NCI-H1092 (cell line): ENCODE data around the gene LIMS1.
"Not testable (repeated sequence)": the region's sequence is repeated elsewhere in the genome, so short reads cannot be mapped to it uniquely, and the experiment has no call there.

Source experiments
- DNase-seq: peaks from one replicate; lab custom pipeline; 2025; lab: John Stamatoyannopoulos, UW

LIMS1 gene

DNA sequence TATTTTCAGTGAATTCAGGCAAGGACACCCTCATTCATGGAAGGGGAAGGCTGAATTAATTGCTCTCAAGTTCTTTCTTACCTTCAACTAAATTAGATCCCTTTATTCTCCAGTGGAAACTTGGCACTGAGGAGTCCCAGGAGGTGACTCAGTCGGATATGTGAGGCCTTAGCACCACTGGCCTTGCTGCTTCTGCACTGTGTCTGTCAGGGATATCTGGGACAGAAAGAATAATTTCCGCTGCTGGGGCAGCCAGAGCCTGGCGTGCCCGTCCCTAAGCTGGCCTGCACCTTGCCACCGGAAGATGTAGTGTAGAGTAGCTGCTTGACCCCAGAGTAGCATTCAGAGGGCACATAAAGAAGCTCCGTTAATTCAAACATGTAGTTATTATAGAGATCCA, 53.4 kb downstream of the LIMS1 start:
- DNase-seq, result no peak

DNA sequence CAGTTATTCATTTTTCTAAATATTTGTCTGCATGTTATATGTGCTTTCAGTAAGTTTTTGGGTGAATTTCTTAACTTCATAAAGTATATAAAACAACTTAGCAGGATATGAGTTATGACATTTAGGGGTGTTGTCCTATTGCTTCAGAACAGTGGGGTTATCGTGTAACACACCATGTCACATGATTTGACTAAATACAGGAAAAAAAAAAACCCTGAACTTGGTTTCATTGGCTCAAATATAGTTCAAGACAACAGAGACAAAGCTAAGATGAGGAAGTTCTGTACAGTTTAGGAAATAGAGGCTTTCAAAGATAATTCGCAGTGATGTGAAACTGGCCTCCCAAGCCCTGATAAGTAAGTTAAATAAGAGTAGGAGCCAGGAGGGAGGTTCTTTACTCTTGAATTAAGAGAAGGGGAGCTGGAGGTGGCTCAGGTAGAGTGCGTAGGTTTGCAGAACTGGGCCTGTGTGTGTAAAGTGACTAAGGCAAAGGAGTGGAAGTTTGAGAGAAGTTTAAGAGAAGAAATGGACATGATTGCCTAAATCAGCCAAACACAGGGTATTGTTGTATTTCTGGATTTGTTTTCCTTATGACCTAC, 53.9 kb downstream of the LIMS1 start:
- no peak for DNase-seq

DNA sequence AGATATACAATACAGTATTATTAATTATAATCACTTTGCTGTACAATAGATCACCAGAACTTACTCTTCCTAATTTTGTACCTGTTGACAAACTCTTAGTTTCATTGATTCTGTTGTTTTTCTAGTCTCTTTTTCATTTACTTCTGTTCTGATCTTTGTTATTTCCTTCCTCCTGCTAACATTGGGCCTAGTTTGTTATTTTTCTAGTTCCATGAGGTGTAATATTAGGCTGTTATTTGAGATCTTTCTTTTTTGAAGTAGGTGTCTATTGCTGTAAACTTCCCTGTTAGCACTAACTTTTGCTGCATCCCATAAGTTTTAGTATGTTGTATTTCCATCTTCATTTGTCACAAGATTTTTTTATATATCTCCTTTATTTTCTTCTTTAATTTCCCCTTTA, 55.1 kb downstream of the LIMS1 start:
- no peak for DNase-seq

DNA sequence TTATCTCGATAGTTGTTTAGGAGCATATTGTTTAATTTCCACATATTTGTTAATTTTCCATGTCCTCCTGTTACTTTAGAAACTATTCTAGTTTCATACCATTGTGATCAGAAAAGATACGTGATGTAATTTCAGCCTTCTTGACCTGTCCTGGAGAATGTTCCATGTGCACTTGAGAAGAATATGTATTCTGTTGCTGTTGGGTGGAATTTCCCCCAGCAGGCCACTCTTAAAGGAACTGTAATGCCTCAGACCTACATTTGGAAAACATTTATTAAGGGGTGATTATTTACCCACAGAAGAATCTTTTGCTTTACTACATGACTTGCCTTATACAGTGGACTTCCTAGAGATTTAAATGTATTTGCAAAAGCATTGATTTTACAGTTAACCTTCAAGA, 55.5 kb downstream of the LIMS1 start:
- no peak for DNase-seq

DNA sequence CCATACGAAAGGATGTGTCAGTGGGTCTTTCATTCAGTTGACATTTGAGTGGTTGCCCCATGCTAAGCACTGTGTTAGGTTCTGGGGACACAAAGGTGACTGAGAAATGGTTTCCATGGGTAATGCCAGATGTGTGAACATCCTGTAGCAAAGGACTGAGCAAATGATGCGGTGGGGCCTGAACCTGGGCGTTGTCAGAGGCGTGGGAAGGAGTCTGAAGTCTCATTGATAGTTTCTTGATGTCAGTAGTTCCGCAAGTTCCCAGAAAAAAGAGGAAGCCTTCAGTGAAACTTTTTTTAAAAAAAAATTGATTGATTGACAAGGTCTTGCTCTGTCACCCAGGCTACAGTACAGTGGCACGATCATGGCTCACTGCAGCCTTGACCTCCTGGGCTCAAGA, 56.9 kb downstream of the LIMS1 start:
- DNase-seq, result no peak

DNA sequence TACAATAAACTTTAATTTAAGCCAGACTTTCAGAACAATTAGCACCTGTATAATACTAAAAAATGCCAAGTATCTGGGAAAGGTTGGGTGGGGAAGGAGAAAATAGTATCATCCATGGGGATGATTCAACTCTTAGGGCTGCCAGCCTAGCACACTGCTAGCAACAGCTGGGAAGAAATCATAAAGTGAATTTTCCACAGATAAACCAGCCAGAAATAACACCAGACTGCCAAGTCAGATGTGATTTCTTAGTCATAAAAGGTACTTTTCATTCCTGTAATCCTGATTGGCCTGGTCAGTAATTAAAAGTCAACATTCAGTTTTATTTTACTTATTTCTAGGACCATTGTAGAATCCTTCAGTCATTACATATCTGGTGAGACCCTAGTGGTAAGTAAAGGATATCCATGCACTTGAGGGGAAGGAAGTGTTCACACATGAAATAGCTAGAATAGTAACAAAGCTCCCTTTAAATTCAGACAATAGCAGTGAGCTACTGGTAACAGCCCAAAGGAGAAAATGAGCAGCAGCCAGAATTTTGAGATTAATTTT, 59.4 kb downstream of the LIMS1 start:
- DNase-seq, result no peak

DNA sequence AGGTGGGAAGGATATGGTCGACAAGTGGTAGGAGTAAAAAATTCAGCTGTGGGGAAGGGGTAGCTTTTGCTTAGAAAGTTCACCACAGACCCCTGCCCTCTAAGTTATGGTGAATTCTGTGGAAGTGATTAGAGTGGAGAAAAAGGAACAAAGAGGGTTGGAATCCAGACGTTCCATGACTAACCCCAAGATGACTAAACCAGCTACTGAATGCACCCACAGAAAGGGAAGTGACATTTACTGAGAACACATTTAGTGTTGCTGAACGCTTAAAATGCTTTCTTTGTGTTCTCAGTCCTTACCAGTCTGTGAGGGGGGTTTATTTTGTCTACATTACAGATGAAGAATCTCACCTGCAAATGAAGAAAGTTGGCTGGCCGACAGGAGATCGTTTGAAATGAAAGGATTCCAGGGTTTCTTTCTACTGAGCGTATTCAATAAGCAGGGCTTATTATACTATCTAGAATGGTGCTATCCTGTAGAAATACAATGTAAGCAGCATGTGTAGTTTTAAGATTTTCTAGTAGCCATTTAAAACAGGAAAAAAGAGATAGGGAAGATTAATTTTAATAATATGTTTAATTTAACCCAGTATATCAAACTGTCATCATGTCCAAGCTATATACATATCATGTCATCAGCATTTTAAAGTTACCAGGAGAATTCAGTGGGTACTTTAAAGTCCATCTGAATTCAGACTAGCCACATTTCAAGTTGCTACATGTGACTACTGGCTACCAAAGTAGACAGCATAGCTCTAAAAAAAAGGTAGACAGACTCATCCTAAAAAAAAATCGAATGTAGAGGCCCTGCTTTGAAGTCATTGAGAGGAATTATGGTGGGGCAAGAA, 60.1 kb downstream of the LIMS1 start:
- no peak for DNase-seq

DNA sequence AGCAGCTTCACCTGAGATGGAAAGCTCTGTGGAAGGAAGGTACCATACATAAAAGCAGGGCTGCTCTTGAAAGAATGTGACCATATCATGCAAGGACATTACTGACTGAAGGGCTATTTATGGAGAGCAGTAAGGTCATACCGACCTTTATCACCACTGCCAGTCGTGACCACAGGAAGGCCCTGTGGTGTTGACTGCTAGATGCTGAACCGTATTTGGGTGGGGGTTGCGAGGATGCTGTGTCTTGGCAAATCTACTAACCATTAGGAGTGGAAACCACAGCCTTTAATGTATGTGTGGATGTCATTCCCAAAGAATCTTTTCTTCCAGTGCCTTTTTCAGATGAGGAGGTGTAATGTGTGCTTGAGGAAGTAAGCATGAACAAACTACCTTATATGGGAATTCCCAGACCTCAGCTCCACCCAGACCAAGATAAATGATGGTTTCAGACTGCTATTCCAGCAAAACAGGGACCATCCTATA, 60.8 kb downstream of the LIMS1 start:
- no peak for DNase-seq

DNA sequence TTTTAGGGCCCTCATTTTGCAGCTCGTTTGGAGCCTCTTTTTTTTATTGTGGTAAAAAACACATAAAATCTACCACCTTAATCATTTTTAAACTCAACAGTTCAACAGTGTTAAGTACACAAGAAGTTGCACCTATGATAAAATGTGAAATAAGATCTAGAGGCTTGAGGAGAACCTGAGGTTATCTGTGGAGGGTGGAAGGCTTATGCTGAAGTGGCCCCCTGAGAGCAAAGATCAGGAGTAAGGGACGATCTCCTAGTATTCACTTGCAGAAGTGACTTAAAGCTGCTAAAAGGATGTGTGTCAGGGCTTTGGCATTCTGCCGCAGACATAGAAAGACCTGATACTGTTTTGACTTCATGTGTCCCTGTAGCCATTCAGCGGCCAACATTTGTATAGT, 61.5 kb downstream of the LIMS1 start:
- not testable (repeated sequence) for DNase-seq

DNA sequence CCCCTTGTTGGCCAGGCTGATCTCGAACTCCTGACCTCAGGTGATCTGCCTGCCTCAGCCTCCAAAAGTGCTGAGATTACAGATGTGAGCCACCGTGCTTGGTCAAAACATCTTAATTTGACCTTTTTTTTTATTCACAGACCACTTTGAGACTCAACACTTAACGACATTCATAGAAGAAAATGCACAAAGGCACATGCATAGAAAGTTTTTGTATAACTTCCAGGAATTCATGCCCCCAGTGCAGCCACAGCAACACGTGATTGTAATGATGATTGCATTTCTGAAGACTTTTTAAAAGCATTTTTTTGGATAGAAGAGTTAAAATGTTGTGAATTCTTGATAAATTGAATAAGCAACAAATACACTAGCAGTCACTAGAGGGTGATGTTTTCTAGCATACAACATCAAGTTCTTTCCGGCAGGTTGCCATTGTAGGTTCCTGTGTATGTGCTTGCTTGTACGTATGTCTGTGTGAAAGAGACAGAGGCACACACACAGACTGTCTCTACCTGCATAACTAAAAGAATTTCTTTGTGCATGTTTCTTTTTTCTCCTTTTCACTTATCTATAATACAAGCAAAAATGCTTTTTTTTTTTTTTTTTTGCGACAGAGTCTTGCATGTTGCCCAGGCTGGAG, 63.0 kb downstream of the LIMS1 start:
- not testable (repeated sequence) for DNase-seq

DNA sequence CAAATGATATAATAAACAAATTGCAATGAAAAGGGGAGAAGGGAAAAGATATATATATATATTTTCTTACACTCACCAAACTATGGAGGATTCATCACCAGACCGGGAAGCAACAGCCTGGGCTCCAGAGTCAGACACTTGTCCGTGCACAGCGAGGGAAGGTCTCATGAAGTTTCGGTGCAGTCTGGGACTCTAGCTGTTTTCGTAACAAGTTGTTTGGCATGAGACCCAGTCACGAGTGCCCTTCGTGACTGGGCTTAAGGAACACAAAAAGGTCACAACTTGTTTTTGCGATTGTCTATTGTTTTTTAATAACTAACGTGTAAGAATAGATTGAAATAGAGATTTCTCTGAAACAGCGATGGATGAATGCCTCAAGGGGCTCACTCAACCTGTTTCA, 66.9 kb downstream of the LIMS1 start:
- DNase-seq, result not testable (repeated sequence)

DNA sequence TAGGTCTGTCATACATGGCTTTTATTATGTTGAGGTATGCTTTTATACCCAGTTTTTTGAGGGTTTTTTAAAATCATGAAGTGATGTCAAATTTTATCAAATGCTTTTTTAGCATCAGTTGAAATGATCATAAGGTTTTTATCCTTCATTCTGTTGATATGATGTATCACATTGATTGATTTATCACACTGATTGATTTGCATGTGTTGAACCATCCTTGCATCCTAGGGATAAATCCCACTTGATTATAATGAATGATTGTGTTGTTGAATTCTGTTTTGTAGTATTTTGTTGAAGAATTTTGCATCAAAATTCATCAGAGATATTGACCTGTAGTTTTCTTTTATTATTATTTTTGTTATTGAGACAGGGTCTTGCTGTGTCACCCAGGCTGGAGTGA, 68.2 kb downstream of the LIMS1 start:
- no peak for DNase-seq

DNA sequence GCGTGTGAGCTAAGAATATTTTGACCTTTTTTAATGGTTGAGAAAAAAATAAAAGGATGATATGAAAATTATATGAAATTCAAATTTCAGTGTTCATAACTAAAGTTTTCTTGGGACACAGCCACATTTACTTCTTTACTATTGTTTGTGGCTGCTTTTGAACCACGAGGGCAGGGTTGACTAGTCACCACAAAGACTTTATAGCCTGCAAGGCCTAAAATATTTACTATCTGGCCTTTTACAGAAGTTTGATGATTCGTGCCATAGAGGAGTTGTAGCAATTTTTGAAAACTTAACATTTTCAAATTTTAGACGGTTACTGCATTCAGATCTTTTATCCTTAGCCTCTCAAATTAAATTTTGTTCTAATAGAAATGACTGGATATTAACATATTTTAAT, 69.9 kb downstream of the LIMS1 start:
- no peak for DNase-seq

DNA sequence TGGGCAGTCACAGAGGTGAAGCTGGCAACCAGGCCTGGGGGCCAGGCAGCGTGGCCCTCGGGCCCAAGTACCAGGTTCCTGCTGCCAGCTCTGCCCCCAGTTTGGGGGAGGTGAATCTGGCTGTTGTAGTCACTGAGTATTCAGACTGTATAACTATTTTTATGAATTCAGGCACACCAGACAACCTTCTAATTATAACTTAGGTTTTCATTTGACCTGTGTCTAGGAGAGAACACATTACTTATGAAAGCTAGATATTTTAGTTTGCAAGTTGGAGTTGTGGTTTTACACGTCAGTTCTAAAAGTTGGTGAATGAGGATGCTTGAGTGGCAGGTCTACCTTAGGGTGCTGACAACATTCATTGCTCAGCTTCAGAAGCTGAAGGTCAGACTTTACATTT, 71.7 kb downstream of the LIMS1 start:
- no peak for DNase-seq

DNA sequence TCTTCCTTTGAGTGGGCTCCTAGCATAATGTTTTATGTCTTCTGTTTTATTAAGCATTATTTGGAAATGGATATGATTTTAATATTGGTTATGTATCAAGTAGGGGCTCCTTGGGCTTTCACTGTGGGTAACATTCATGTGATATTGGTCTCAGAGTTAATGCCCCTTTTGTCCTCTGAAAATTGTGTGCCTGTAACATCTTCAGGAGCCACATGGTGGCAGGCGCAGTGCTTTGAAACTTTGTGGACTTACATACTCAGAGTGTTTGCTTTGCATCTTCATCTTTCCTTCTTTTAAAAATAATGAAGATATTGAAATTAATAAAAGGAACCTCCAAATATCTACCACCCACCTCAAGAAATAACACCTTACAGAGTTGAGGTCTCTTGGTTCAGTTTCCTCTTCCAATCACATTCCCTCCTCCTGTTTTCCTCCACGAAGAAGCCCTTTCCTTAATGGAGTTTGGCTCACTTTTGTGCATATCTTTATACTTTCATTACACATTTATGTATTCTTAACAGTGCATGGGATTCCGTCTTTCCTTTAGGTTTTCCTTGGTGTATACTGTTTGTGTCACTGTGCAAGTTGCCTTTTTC, 73.5 kb downstream of the LIMS1 start:
- no peak for DNase-seq

DNA sequence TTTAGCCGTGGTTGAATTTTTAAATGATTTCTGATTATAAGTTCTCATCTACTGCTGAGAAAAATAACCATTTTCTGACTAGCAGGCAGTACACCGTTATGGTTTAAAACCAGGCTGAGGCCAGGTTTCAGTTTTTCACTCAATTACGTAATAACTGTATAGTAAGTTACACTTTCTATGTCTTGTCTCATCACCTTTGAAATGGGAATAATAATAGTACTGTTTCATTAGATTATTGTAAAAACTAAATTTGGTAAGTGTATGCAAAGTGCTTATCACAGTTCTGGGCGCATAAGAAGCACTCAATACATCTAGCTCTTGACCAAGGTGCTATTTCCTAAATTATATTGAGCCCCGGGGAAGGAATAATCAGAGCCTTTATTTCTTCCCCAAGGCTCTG, 76.8 kb downstream of the LIMS1 start:
- no peak for DNase-seq

DNA sequence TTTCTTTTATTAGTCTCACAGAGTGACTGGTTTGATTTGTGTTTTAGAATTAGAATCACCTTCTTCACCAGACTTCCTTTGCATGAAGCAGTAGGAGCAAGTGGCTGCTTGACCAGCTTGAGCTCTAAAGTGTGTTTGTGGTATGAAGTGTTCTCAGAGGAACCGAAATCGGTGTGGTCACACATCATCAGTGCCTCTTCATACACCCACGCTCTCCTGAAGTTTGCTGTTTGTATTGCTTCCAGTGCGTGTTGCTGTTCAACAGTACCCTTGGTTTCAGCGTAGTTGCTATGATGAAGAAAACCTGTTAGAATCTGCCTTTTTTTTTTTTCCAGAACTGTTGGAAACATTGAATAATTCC, 77.9 kb downstream of the LIMS1 start:
- DNase-seq, result no peak

DNA sequence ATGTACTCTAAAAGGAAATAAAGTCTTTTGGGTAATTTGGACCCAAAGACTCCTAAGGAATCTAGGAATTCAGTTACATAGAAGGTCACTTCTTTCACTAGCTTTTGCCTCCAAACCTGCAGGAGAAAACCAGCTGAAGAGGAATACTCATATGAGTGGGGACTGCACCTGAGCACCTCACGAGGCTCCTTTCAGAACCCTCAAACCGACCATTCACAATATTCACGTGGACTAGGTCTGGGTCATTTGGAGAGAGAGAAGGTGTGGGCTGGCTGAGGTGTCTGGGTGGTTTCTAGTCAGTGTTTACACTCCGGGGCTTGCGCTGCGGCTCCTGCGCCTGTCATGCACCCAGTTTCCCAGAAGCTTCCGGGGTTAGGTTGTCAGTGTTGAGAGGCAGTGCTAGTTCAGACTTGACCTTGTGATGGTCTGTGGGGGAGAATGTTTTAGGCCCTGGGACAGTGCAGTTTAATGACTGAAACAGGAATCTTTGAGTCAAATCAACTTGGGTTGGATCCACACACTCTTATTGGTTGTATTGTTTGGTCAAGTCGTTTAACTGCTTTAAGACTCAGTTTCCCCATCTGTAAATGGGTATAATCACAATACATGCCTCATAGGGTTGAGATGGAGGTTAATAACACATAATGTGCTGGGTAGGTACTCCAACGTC, 78.4 kb downstream of the LIMS1 start:
- DNase-seq, result no peak

DNA sequence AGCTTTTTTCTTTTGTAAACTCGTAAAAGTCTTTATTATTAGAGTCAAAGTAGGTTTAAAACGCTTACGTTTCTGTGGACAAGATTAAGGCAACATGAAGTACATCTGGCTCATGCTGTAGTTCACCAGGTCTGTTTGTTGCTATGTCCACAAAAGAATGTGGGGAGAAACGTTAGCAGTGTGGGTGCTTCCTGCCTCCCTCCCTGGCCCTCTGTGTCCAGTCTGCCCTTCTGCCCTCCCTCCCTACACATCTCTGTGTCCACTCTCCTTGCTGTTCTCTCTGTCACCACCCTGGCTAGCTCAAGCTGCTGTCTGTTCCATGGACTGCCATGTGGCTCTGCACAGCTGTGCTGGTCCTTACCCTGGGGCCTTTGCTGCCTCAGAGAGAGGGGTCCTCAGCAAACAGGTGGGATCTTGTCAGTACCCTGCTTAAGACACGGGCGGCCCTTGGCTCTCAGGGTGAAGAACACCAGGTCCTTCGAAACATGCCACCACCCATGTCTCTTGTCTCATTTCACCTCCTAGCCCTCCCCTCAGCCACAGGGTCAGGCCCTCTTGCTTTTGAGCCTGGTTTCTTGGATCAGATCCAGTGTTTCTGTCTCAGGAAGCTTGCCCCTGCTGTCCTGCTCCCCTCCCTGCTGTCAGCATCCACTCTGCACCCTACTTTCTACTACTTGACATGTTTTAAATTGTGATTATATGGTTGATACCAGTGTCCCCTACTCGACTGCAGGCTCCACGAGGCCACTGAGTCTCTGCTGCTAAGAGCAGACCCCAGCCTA, 79.2 kb downstream of the LIMS1 start:
- DNase-seq, result no peak

DNA sequence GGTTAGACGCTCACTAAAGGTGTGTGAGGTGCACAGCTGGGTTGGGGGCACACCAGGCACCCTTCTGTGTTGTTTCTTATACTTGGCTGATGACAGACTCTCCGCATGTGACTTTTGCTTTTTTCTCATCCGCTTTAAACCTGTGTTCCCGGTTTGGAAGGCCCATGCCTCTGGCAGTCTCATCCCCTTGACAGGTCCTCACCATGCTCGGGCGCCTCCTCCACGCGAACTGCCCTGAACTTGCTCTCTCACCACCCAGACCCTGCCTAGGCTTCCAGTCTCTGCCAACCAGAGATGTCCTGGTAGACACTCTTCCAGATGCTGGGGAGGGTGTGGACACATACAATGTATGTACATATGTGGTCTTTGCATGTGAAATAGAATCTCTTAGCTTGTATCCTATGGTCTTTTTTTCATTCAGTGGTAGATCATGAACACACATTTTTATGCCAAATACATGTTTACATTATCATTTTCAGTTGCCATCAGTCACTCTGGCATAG, 79.8 kb downstream of the LIMS1 start:
- no peak for DNase-seq

DNA sequence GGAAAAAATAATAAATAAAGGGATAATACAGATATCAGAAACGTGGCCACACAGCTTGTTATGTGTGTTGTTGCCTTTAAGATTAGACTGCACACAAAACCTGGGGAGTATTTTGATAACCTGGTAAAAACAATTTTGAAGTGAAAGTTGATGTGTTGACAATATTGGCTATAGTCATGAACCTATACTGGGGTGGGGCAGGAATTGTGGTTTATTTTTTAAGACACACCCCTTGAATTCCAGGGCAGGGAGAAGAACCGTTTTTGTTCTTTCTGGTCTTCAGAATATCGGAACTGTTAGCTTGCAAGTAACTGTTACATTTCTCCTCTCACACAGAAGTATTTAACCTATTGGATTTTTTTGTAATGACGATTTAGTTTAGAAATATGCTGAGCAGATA, 80.4 kb downstream of the LIMS1 start:
- no peak for DNase-seq
